GM19238 (cell line): Measurements from ENCODE around the gene TAS2R30.
"Not testable (repeated sequence)": the region's sequence is repeated elsewhere in the genome, so short reads cannot be mapped to it uniquely, and the experiment has no call there.

Source experiments
- DNase-seq: peaks from one replicate; pipeline ENCODE4 v3.0.0; 2011; ENCODE audit warnings: low spot score; ENCODE audit not compliant: insufficient read length

Gene TAS2R30

GRCh38 chr12:11130382-11130781 is 4.1 kb downstream of the TAS2R30 start:
- DNase-seq: no peak

- DNase-seq: not testable (repeated sequence)
Measured at GRCh38 chr12:11114130-11114529, 20.3 kb downstream of the TAS2R30 start.

GRCh38 chr12:11111213-11111612 is 23.2 kb downstream of the TAS2R30 start:
- DNase-seq: not testable (repeated sequence)

- DNase-seq: no peak
Measured at GRCh38 chr12:11108862-11109261, 25.6 kb downstream of the TAS2R30 start.

GRCh38 chr12:11107719-11108118 is 26.7 kb downstream of the TAS2R30 start:
- no peak for DNase-seq

- DNase-seq: no peak
Measured at GRCh38 chr12:11106288-11106687, 28.2 kb downstream of the TAS2R30 start.

- no peak for DNase-seq
Measured at GRCh38 chr12:11105546-11105945, 28.9 kb downstream of the TAS2R30 start.

GRCh38 chr12:11094910-11095309 is 39.5 kb downstream of the TAS2R30 start:
- not testable (repeated sequence) for DNase-seq

- DNase-seq: no peak
Measured at GRCh38 chr12:11092128-11092527, 42.3 kb downstream of the TAS2R30 start, which contains the start of gene TAS2R43. TSS of gene TAS2R43 (minus strand) at chr12:11092313. CDS start at chr12:11092229, 84 bp downstream.

- no peak for DNase-seq
Measured at GRCh38 chr12:11089246-11089645, 45.2 kb downstream of the TAS2R30 start.

- peak; percentile 2 for DNase-seq
Measured at GRCh38 chr12:11085419-11085818, 49.0 kb downstream of the TAS2R30 start.
